HL-60/S4 (cell line): ENCODE results near the gene FAM228B.
"Not testable (repeated sequence)": the region's sequence is repeated elsewhere in the genome, so short reads cannot be mapped to it uniquely, and the experiment has no call there.

Experiments
- in situ Hi-C: fragments of 300-500 bp; cut with MboI; formaldehyde crosslinking; loops from 2 replicates; pipeline ENCODE4 v1.14.3; 2022; ENCODE audit warnings: low sequenced_read_pairs

Gene FAM228B

GRCh38 chr2:24153478-24153877, 30.2 kb downstream of the FAM228B start:
- in situ Hi-C loops = loop anchor here (25.0 kb wide), 1 partner anchor 341 kb away; no protein-coding TSS in a partner anchor

DNA sequence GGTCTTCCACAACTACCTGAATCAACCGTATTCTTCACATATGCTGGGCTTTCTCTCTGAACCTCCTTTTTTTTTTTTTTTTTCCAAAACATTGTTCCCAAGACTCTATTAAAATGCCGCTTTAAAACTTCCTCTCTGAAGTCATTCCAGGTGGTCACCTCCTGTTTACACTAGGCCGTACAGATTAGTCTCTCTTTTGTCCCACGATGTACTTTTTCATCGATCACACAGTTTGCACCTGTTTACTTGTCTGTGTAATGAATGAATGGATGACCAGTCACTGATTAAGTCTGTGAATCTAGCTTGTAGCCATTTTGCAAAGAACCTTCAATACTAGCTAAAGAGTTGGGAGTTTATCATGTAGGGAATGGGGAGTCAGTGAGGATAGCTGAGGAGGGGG, 34.9 kb downstream of the FAM228B start:
- in situ Hi-C loops = loop anchor here (25.0 kb wide), 1 partner anchor 346 kb away; no protein-coding TSS in a partner anchor

DNA sequence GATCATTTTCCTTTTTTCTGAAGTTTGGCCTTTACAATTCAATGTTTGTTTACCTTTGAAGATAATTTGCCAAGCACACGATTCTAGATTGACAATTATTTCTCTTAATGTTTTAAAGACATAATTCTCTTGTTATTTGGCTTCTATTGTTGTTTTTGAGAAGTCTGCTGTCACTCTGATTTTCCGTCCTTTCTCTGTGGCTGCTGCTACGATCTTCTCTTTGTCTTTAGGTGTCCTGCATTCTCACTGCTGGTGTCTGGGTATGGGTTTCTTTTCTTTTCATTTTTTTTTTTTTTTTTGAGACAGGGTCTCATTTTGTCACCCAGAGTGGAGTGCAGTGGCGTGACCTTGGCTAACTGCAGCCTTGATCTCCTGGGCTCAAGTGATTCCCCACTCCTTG, 36.4 kb downstream of the FAM228B start:
- in situ Hi-C loops = loop anchor here (25.0 kb wide), 1 partner anchor 347 kb away; no protein-coding TSS in a partner anchor

- in situ Hi-C loops = loop anchor here (25.0 kb wide), 1 partner anchor 348 kb away; no protein-coding TSS in a partner anchor
Observed at GRCh38 chr2:24160761-24161160, 37.5 kb downstream of the FAM228B start.

DNA sequence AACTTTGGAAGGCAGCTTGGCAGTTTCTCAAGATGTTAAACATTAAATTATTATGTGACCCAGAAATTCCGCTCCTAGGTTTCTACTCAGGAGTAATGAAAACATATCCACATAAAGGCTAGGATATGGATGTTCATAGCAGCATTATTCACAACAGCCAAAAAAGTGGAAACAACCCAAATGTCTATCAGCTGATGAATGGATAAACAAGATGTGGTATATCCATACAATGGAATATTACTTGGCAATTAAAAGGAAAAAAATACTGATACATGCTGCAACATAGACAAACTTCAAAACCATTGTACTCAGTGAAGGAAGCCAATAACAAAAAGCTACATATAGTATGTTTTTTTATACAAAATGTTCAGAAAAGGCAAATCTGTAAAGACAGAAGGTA, 39.2 kb downstream of the FAM228B start:
- in situ Hi-C loops = loop anchor here (25.0 kb wide), 1 partner anchor 350 kb away; no protein-coding TSS in a partner anchor

- in situ Hi-C loops = loop anchor here (25.0 kb wide), 1 partner anchor 351 kb away; no protein-coding TSS in a partner anchor
Observed at GRCh38 chr2:24163186-24163585, 39.9 kb downstream of the FAM228B start.

DNA sequence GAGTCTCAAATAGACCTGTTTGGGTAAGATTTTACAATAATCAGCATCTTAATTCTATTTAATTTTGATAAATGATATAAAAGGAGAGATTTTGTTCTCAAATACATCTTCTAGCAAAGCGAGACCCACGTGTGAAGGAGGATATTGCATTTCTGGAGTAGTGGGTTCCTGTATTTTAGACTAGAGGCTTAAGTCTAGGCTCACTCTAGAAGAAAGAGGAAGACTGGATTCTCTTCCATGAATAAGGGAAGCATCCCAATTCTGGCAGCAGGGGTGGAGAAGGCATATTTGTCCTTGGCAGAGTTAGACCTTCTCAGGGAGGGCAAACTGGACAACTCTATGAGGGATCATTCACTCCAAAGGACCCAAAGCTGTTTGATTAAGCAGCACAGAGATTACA, 40.3 kb downstream of the FAM228B start:
- in situ Hi-C loops = loop anchor here (25.0 kb wide), 1 partner anchor 351 kb away; no protein-coding TSS in a partner anchor

DNA sequence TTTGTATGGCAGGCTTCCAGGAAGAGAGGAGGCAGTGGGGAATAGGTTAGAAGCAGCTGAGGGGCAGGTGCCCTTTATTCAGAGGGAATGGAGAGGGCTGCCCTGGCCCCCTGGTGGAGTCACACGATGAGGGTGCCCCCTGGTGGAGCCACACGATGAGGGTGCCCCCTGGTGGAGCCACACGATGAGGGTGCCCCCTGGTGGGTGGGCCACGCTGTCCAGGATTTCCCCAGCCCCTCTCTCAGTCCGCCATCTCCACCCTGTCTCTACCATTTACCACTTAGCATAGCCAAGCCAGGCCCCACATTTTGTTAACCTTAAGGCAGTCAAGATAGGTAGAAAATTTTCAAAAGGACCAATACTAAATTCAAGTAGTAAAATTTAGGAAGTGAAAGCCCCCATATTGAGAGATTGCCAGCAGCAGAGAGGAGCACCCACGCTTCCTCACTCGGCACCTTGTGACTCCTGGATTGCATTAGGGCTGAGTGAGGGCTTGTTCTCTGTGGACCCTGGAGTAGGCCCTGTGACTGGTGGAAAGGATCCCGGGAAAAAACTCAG, 41.2 kb downstream of the FAM228B start:
- in situ Hi-C loops = loop anchor here (25.0 kb wide), 1 partner anchor 352 kb away; no protein-coding TSS in a partner anchor

- in situ Hi-C loops = loop anchor here (25.0 kb wide), 1 partner anchor 357 kb away; no protein-coding TSS in a partner anchor
Observed at GRCh38 chr2:24169023-24169422, 45.8 kb downstream of the FAM228B start.

- in situ Hi-C loops = loop anchor here (25.0 kb wide), 1 partner anchor 363 kb away; no protein-coding TSS in a partner anchor
Observed at GRCh38 chr2:24174851-24175277, 51.6 kb downstream of the FAM228B start, which contains the start of gene FAM228A. Gene FAM228A (plus strand): TSS chr2:24175053. CDS start chr2:24175481, 428 bp downstream.

GRCh38 chr2:24175631-24176187, 52.4 kb downstream of the FAM228B start:
- in situ Hi-C loops = no loop called here

DNA sequence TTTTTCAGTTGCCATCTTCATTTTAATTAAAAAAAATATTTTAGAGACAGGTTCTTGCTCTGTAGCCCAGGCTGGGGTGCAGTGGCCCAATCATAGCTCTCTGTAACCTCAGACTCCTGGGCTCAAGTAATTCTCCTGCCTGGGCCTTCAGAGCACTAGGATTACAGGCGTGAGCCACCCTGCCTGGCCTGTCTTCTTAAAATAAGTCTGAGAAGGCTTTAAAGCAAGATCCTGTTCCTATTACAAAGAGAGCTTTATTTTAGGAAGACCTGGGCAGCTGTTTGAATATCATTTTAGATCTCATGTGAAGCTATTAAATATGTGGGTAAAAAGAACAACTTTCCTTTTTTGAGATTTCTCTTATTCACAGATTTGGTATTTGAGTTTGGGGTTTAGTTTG, 53.1 kb downstream of the FAM228B start:
- in situ Hi-C loops = no loop called here

DNA sequence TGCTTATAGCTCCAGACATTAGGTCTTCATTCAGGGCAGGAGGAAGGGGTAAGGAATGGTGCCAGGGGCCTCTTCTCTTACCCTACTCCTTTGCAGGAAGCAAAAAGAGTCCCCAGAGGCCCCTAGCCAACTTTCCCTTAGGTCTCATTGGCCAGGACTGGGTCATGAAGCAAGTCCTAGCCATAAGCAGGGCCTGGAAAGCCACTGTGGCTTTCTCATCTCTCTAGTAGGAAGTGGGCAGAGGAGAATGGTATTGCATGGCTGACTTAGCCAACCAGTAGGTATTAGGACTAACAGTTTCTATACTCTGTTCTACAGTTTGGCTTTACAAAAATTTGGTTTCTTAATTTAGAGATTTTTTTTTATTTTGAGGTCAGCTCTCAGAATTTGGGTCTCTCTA, 56.4 kb downstream of the FAM228B start:
- in situ Hi-C loops = no loop called here

- in situ Hi-C loops = no loop called here
Observed at GRCh38 chr2:24181849-24182248, 58.6 kb downstream of the FAM228B start.

- in situ Hi-C loops = no loop called here
Observed at GRCh38 chr2:24182507-24182906, 59.2 kb downstream of the FAM228B start.

- in situ Hi-C loops = no loop called here
Observed at GRCh38 chr2:24183366-24184069, 60.2 kb downstream of the FAM228B start.

- in situ Hi-C loops = no loop called here
Observed at GRCh38 chr2:24189551-24189950, 66.3 kb downstream of the FAM228B start.

GRCh38 chr2:24190503-24190902, 67.2 kb downstream of the FAM228B start:
- in situ Hi-C loops = no loop called here

DNA sequence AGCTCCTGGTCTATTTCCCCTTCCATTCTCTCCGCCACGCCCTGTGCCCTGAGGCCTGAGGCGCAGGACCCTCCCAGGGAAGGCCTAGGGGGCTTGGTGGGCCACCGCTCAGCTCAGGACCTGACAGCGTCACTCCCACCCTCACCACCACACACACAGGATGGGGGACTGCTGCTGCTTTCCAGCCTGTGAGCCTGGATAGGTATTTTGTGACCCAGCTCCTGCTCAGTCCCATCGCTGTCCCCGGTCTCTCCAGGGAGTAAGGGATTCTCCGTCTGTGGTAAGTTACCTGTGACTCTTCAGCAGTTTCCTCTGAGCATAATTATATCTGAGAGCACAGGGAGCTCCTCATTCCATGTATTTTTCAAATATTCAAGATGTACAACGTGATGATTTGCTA, 67.9 kb downstream of the FAM228B start:
- in situ Hi-C loops = no loop called here

- in situ Hi-C loops = no loop called here
Observed at GRCh38 chr2:24191848-24192247, 68.6 kb downstream of the FAM228B start.

- in situ Hi-C loops = not testable (repeated sequence)
Observed at GRCh38 chr2:24197213-24197612, 73.9 kb downstream of the FAM228B start.
